Osteocyte (in vitro differentiated cells): ENCODE data around the gene F2RL1. TPM values are rescaled to one million over a fixed set of nuclear protein-coding genes. Genes with fewer than 3 reads are reported as not detected.

ENCODE experiments used
- DNase-seq: peaks from one replicate; pipeline ENCODE4 v3.0.0; 2021; ENCODE audit warnings: mixed read lengths; ENCODE audit not compliant: unreplicated experiment; ENCODE audit errors: extremely low spot score
- H3K27ac Mint-ChIP-seq: one replicate; pipeline ENCODE4 v1.8.0; 2021; ENCODE audit warnings: mild to moderate bottlenecking, mixed read lengths; ENCODE audit not compliant: unreplicated experiment
- H3K27me3 Mint-ChIP-seq: one replicate; pipeline ENCODE4 v1.8.0; 2021; ENCODE audit warnings: mixed read lengths; ENCODE audit not compliant: unreplicated experiment
- H3K36me3 Mint-ChIP-seq: one replicate; pipeline ENCODE4 v1.8.0; 2021; ENCODE audit warnings: mixed read lengths; ENCODE audit not compliant: unreplicated experiment
- H3K4me1 Mint-ChIP-seq: one replicate; pipeline ENCODE4 v1.8.0; 2021; ENCODE audit warnings: mixed read lengths; ENCODE audit not compliant: unreplicated experiment
- H3K4me3 Mint-ChIP-seq: one replicate; pipeline ENCODE4 v1.8.0; 2021; ENCODE audit warnings: mild to moderate bottlenecking, moderate library complexity, mixed read lengths; ENCODE audit not compliant: unreplicated experiment
- H3K9me3 Mint-ChIP-seq: one replicate; pipeline ENCODE4 v1.8.0; 2021; ENCODE audit warnings: mixed read lengths; ENCODE audit not compliant: unreplicated experiment
- CTCF ChIP-seq: fragments of 200-600 bp; sonication (generic); IDR thresholded peaks from 2 replicates; pipeline ENCODE4 v1.5.0; 2021; ENCODE audit warnings: antibody characterized with exemption, mild to moderate bottlenecking, moderate library complexity
- total RNA-seq: library from RNA; stranded (reverse); gene quantifications from 2 replicates; pipeline ENCODE4 v1.2.1, GENCODE V29; 2021

The F2RL1 gene
- total RNA-seq, 1 donor from 2014 or later, result 2.0 TPM

GRCh38 chr5:76801159-76801802, 17.5 kb upstream of the F2RL1 start:
- Mint-ChIP-seq H3K4me3 (no peak overlapping the region), H3K36me3 (no peaks in the 10 kb centered on the region), H3K27me3 (no peaks in the 10 kb centered on the region), H3K27ac (no peak overlapping the region), H3K9me3 (no peaks in the 10 kb centered on the region), H3K4me1 (peaks cover 10% of the 10 kb centered on the region)
- DNase-seq, result no peak
- no peak for TF ChIP-seq CTCF

GRCh38 chr5:76801803-76802195, 17.0 kb upstream of the F2RL1 start:
- Mint-ChIP-seq H3K4me3 (no peak overlapping the region), H3K4me1 (peaks cover 13% of the 10 kb centered on the region), H3K27ac (no peak overlapping the region), H3K9me3 (no peaks in the 10 kb centered on the region), H3K36me3 (no peaks in the 10 kb centered on the region), H3K27me3 (no peaks in the 10 kb centered on the region)
- TF ChIP-seq CTCF, result no peak
- DNase-seq, result no peak

- Mint-ChIP-seq H3K9me3 (no peaks in the 10 kb centered on the region), H3K27me3 (no peaks in the 10 kb centered on the region), H3K36me3 (no peaks in the 10 kb centered on the region), H3K4me3 (no peak overlapping the region), H3K4me1 (peaks cover 23% of the 10 kb centered on the region), H3K27ac (no peak overlapping the region)
- no peak for TF ChIP-seq CTCF
- DNase-seq, result no peak
Observed at GRCh38 chr5:76804266-76804665, 14.6 kb upstream of the F2RL1 start.

- Mint-ChIP-seq H3K27me3 (no peaks in the 10 kb centered on the region), H3K36me3 (no peaks in the 10 kb centered on the region), H3K27ac (peak overlapping the region; percentile 29), H3K4me3 (no peak overlapping the region), H3K4me1 (peaks cover 21% of the 10 kb centered on the region), H3K9me3 (no peaks in the 10 kb centered on the region)
- no peak for TF ChIP-seq CTCF
- no peak for DNase-seq
Observed at GRCh38 chr5:76805821-76806505, 12.9 kb upstream of the F2RL1 start.

GRCh38 chr5:76807296-76807695, 11.5 kb upstream of the F2RL1 start:
- no peak for TF ChIP-seq CTCF

More at GRCh38 chr5:76807296-76807695, 11.5 kb upstream of the F2RL1 start:
- H3K4me3 Mint-ChIP-seq, result no peak overlapping the region
- no peak for DNase-seq
- no peaks in the 10 kb centered on the region for H3K27me3 Mint-ChIP-seq
- no peaks in the 10 kb centered on the region for H3K36me3 Mint-ChIP-seq
- H3K4me1 Mint-ChIP-seq, result peaks cover 21% of the 10 kb centered on the region
- peak overlapping the region; percentile 69 for H3K27ac Mint-ChIP-seq
- H3K9me3 Mint-ChIP-seq, result no peaks in the 10 kb centered on the region
